Thoracic aorta (tissue), 2 donors: ENCODE results near the gene SHROOM2. TPM values are rescaled to one million over a fixed set of nuclear protein-coding genes. Genes with fewer than 3 reads are reported as not detected.

ENCODE experiments used
- ATAC-seq: fragments of 150-250 bp; one replicate; pipeline ENCODE4 v1.8.0; 2017; ENCODE audit warnings: low read depth; ENCODE audit not compliant: insufficient number of reproducible peaks, low FRiP score
- DNase-seq: peaks from one replicate; pipeline ENCODE4 v3.0.0-alpha.2; 2020; ENCODE audit warnings: low spot score
- H3K27ac ChIP-seq, 2 donors: fragments of 200-600 bp; sonication (generic); 1 replicate in 1 of 2; 2 replicates in 1 of 2; pipeline ENCODE4 v1.5.1; 2016; ENCODE audit warnings: mild to moderate bottlenecking in 2 of 2, moderate library complexity in 2 of 2
- H3K27me3 ChIP-seq: fragments of 200-600 bp; sonication (generic); replicated peaks from 2 replicates; pipeline ENCODE4 v1.6.0; 2016; ENCODE audit warnings: mild to moderate bottlenecking; ENCODE audit not compliant: insufficient read depth
- H3K36me3 ChIP-seq: fragments of 200-600 bp; sonication (generic); one replicate; pipeline ENCODE4 v1.5.1; 2016
- H3K4me1 ChIP-seq, 2 donors: fragments of 200-600 bp; sonication (generic); 1 replicate in 1 of 2; 2 replicates in 1 of 2; pipeline versions ENCODE4 v1.5.1 to v1.6.0; 2016; ENCODE audit warnings: low read depth in 2 of 2, mild to moderate bottlenecking in 1 of 2; ENCODE audit not compliant: control insufficient read depth in 1 of 2
- H3K4me3 ChIP-seq: fragments of 200-600 bp; sonication (generic); 2 replicates; pipeline ENCODE4 v1.5.1; 2016; ENCODE audit warnings: mild to moderate bottlenecking
- H3K9me3 ChIP-seq: fragments of 200-600 bp; sonication (generic); 2 replicates; pipeline ENCODE4 v1.5.1; 2016
- total RNA-seq, 2 donors: library from RNA; depleted of rRNA; stranded (reverse); fragments of >200 nt; gene quantifications; one replicate each; pipeline versions ENCODE4 v1.1.0 to v1.2.3, GENCODE V29; 2016
- TF ChIP-seq, protein P1 (sequence below): fragments of 200-600 bp; sonication (generic); IDR thresholded peaks from one replicate; pipeline ENCODE4 v1.5.1; 2019; ENCODE audit warnings: antibody characterized with exemption

Gene SHROOM2
- total RNA-seq, 2 donors from 2014 or later = 2.0 TPM

DNA sequence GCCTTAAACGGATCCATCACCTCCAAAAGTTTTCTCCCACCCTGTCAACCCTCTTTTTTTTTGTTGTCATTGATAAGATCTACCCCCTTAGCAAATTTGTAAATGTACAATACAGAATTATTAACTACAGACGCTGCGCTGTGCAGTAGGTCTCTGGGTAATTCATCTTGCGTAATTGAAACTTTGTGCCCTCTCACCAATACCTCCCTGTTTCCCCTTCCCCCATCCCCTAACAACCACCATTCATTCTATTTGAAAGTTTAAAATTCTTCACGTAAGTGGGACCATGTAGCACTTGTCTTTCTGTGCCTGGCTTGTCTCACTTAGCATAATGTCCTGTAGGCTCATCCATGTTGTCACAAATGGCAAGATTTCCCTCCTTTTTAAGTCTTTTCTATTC is 135.2 kb downstream of the SHROOM2 start:
- Histone ChIP-seq H3K4me3 (no peak overlapping the region), H3K9me3 (no peaks in the 10 kb centered on the region), H3K4me1 (no peaks in the 10 kb centered on the region), H3K27me3 (no peaks in the 10 kb centered on the region), H3K27ac (no peak overlapping the region), H3K36me3 (no peaks in the 10 kb centered on the region)
- DNase-seq (no peak), ATAC-seq (no peak)
- TF ChIP-seq, protein P1, sequence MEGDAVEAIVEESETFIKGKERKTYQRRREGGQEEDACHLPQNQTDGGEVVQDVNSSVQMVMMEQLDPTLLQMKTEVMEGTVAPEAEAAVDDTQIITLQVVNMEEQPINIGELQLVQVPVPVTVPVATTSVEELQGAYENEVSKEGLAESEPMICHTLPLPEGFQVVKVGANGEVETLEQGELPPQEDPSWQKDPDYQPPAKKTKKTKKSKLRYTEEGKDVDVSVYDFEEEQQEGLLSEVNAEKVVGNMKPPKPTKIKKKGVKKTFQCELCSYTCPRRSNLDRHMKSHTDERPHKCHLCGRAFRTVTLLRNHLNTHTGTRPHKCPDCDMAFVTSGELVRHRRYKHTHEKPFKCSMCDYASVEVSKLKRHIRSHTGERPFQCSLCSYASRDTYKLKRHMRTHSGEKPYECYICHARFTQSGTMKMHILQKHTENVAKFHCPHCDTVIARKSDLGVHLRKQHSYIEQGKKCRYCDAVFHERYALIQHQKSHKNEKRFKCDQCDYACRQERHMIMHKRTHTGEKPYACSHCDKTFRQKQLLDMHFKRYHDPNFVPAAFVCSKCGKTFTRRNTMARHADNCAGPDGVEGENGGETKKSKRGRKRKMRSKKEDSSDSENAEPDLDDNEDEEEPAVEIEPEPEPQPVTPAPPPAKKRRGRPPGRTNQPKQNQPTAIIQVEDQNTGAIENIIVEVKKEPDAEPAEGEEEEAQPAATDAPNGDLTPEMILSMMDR = no peak

DNA sequence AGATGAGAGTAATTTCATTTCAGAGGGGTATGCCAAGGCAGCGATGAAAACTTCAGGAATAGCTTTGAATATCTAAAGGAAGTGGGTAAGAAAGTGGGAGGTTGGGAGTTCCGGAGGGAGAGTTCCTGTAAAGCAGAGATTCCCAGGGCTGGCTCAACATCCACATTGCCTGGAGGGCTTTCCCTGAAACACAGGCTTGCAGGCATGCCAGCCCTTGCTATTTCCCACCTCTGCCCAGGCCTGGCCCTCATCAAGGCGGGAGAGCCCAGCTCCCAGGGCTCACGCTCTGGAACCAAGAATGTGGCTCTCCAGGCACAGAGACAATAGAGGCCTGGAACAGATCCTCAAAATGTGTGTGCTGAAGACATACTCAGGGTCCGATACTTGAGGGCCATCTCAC is 137.1 kb downstream of the SHROOM2 start:
- DNase-seq (no peak), ATAC-seq (no peak)

DNA sequence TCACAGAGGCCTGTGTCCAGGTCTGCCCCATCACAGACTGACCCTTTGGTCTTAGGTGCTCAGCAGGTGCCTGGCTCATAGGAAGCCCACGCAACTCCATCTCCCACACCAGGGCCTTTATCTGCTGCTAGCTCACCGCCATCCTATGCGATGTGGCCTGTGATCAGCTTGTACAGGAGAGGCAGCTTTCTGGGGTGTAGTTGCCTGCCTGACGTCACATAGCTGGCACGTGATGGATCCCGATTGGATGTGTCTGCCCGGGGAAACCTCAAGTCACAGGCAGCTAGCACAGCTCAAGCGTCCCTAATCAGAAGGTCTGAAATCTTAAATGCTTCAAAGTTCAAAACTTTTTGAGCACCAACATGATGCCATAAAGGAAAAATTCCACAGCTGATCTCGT is 139.8 kb downstream of the SHROOM2 start:
- no peak overlapping the region for H3K4me3 ChIP-seq
- DNase-seq (no peak), ATAC-seq (no peak)
- H3K27ac ChIP-seq = no peak overlapping the region
- no peaks in the 10 kb centered on the region for H3K4me1 ChIP-seq
- no peaks in the 10 kb centered on the region for H3K36me3 ChIP-seq
- TF ChIP-seq, protein P1 = no peak
- H3K27me3 ChIP-seq = no peaks in the 10 kb centered on the region
- H3K9me3 ChIP-seq = no peaks in the 10 kb centered on the region

More for the DNA sequence above, 137.1 kb downstream of the SHROOM2 start:
- TF ChIP-seq, protein P1 = no peak
- Histone ChIP-seq H3K9me3 (no peaks in the 10 kb centered on the region), H3K27me3 (no peaks in the 10 kb centered on the region), H3K36me3 (no peaks in the 10 kb centered on the region), H3K4me1 (no peaks in the 10 kb centered on the region), H3K4me3 (no peak overlapping the region), H3K27ac (no peak overlapping the region)

DNA sequence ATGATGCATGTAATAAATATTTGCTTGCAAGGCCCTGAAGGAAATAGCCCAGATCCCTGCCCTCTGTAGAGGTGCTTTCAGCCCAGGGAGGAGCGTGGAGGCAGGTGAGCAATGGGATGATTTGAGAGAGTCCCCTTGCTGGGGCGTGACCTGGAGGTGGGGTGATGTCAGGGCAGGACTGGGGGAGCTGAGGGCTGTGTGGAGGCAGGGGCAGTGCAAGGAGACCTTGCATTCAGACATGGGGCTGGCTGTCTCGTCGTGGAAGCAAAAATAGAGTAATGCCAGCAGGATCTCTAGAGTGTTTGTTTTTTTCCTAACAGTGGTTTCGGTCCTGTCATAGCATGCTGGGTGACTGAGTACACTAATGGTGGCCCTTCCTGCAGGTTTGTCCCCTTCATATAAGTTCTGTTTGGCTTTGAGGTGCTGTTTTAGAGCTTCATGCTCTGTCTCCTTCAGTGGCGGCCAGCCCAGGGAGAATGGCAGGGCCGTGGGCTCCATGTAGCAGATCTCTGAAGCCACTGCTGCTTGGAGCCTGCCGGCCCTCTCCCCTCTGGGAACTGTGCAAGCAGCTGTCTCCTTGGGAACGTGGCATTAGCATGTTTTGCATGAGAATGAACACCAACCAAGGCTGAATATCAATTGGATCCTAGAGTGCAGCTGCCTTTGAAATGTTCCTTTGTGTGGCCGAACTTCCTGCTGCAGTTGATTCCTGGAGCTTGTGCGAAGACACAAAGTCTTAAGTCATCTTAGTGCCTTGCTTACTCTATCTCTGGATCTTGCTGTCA is 141.7 kb downstream of the SHROOM2 start:
- Histone ChIP-seq H3K36me3 (no peaks in the 10 kb centered on the region), H3K27ac (no peak overlapping the region), H3K4me3 (no peak overlapping the region), H3K4me1 (no peaks in the 10 kb centered on the region), H3K9me3 (no peaks in the 10 kb centered on the region), H3K27me3 (no peaks in the 10 kb centered on the region)
- TF ChIP-seq, protein P1 = no peak
- no peak for DNase-seq
- ATAC-seq = no peak

DNA sequence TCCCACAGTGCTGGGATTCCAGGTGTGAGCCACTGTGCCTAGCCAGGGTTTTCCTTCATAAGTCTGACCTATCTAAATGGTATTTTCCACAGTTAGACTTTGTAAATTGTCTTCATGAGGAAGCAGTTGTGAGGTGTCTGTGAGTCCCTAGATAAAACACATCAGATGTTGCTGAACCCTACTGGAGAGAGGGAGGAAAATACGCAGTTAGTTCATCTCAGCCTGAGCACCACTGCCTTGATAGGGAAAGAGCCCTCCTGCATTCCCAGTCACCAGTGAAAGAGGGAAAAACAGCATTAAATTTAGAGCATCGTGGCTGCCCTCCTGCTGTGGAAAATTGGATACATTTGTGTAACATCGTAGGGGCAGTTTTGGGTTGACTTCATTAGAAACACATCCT is 149.2 kb downstream of the SHROOM2 start:
- no peak for DNase-seq
- no peaks in the 10 kb centered on the region for H3K4me1 ChIP-seq
- H3K27ac ChIP-seq = no peak overlapping the region
- no peaks in the 10 kb centered on the region for H3K9me3 ChIP-seq
- H3K27me3 ChIP-seq = no peaks in the 10 kb centered on the region
- H3K4me3 ChIP-seq = no peak overlapping the region
- H3K36me3 ChIP-seq = no peaks in the 10 kb centered on the region
- no peak for ATAC-seq
- TF ChIP-seq, protein P1 = no peak
